22Rv1 (cell line): ENCODE results near the gene DNMT3A.

Source experiments
- H3K27ac ChIP-seq: fragments of 450-650 bp; 2 replicates; pipeline ENCODE4 v1.5.1; 2017
- ZFX ChIP-seq: fragments of 450-650 bp; IDR thresholded peaks from 2 replicates; pipeline ENCODE4 v1.6.1; 2017; ENCODE audit warnings: antibody characterized with exemption, borderline replicate concordance
- TF ChIP-seq, protein P1 (sequence below): fragments of 450-650 bp; IDR thresholded peaks from 2 replicates; pipeline ENCODE4 v1.5.1; 2017; ENCODE audit warnings: mild to moderate bottlenecking

The DNMT3A gene

DNA sequence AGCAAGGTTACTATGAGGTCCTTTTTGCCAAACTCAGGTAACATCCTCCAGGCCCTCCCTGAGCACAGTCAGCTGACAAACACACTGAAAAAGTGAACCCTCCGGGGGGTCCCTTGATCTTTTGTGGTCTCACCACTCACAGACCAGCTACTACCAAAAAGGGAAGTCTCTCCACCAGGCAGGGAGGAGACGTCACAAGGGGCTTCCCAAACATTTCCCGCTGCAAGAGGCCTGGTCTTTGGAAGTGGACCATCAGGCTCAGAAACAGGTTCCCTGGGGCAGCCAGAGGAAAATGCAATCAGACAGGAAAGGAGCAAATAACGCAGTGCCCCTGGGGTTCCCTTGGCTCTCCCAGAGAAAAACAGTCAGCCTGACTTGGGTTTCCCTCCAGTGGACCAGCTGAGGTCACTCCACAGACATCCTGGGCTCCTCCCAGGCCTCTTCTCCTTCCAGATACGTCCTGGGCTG, 134.6 kb downstream of the DNMT3A start:
- no peak overlapping the region for H3K27ac ChIP-seq
- TF ChIP-seq, protein P1, sequence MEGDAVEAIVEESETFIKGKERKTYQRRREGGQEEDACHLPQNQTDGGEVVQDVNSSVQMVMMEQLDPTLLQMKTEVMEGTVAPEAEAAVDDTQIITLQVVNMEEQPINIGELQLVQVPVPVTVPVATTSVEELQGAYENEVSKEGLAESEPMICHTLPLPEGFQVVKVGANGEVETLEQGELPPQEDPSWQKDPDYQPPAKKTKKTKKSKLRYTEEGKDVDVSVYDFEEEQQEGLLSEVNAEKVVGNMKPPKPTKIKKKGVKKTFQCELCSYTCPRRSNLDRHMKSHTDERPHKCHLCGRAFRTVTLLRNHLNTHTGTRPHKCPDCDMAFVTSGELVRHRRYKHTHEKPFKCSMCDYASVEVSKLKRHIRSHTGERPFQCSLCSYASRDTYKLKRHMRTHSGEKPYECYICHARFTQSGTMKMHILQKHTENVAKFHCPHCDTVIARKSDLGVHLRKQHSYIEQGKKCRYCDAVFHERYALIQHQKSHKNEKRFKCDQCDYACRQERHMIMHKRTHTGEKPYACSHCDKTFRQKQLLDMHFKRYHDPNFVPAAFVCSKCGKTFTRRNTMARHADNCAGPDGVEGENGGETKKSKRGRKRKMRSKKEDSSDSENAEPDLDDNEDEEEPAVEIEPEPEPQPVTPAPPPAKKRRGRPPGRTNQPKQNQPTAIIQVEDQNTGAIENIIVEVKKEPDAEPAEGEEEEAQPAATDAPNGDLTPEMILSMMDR: no peak
- TF ChIP-seq ZFX: no peak

DNA sequence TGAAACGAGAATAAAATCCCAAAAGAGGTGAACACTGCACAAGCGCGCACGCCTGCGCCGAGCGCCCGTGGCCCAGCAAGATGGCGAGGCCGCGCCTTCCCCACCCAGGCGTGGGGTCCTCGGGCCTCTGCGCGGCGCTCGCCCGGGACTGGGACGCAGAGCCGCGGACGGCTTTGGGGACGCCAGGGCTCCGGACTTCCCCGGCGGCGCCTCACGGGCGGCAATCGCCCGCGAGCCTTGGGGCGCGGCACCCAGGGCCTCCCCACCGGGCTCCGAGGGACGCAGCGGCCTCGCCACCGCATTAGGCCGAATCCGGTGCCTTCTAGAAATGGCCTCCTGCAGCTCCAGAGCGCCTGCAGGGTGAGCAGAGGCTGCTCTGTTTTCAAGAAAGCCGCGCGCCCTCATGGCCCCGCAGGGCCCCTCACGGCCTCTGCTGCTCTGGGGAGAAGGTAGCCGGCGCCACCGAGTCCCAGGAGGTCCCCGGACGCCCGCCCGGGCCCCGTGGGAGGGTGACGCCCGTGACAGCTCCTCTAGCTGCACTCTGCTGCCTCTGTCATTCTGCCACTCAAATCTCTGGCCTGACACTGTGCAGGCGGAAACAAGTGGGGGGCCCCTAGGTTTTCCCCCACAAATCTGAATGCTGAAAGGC, 137.4 kb downstream of the DNMT3A start:
- TF ChIP-seq, protein P1: no peak
- TF ChIP-seq ZFX: no peak
- H3K27ac ChIP-seq: no peak overlapping the region

DNA sequence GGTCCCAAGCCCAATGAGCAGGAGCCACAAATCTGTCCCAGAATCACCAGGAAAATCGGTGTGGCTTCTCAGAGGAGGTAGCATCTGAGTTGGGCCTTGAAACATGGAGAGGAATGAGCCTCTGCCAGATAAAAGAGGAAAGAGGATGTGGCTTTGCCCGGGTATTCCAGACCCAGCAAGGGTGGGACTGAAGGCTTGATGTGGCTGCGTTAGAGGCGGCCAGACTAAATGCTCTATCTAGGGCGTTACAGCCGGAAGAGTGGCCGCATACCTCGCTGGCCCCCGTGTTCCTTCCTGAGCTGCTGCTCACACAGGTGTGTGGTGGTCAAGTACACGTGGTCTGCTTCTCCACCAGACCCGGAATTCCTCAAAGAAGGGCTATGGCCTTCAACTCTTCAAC, 139.4 kb downstream of the DNMT3A start:
- no peak overlapping the region for H3K27ac ChIP-seq
- TF ChIP-seq, protein P1: no peak
- no peak for TF ChIP-seq ZFX

DNA sequence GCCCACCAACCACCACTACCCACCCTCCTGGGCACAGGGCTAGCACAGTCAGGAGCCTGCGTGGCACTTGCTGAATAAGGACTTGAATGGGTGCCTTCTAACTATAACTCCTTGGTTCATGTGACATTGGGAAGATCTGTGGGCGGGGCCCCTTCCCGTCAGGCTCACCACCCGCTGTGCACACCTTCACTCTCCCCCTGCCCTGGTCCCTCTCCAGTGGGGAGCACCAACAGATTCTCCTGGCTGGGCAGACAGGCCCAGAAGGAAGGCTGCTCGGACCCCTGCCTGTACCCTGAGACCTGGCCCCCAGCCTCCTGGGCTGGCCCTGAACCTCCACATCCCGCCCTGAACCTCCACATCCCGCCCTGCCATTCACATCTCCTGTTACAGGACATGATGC, 139.9 kb downstream of the DNMT3A start:
- H3K27ac ChIP-seq: no peak overlapping the region
- no peak for TF ChIP-seq ZFX
- TF ChIP-seq, protein P1: no peak

DNA sequence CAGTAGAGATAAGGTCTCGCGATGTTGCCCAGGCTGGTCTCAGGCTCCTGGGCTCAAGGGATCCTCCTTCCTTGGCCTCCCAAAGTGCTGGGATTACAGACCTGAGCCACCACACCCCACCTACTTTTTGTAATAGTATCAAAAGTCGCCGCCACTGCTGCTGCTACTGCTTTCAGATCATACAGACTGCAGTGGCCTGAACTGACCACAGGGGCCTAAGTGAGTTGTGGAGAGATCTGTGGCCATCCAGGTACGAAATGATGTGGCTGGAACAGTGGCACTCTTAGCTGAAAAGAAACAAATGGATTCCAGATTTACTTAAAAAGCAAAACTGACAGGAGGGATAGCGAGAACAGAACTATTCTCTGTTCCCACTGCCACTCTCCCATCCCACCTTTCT, 140.5 kb downstream of the DNMT3A start:
- H3K27ac ChIP-seq: no peak overlapping the region
- TF ChIP-seq, protein P1: peak; percentile 15; the same call in 1 of the 2 replicates
- no peak for TF ChIP-seq ZFX

DNA sequence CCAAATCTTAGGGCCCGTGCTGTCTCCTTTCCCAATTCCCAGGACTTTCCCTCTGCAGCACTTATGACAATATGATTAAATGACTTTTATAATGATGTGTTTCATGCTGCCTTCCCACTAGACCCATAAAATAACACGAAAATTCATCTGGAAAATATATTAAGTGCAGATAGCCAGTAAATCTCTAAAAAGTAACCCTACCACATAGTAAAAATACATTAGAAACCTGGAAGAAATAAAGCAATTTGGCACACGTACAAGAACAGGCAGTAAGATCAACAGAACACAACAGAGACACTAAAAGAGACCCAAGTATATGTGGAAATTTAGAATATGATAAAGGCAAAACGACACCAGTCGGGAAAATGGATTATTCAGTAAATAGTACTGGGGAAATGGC, 143.1 kb downstream of the DNMT3A start:
- TF ChIP-seq, protein P1: no peak
- TF ChIP-seq ZFX: no peak
- no peak overlapping the region for H3K27ac ChIP-seq

DNA sequence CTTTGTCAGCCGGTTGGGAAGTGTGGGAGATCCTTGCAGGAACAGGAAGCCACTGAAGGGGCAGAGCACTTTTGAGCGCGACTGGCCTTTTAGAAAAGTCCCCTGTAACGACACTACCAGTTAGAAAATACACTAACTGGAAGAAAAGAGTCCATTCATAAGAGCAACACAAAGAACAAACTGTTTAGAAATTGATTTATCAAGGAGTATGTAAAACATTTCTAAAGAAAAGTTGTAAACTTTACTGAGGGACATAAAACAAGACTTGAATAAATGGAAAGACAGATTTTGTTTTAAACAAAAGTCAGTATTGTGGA, 143.6 kb downstream of the DNMT3A start:
- TF ChIP-seq, protein P1: no peak
- TF ChIP-seq ZFX: no peak
- no peak overlapping the region for H3K27ac ChIP-seq
